SK-N-SH treated with all-trans-retinoic acid at 6 μM for 48 hours (cell line): ENCODE data around the gene EIF2D.

Experiments
- CSDC2 ChIP-seq: fragments of 250-450 bp; sonication (Bioruptor Pico); IDR thresholded peaks from 2 replicates; pipeline ENCODE4 v1.5.0; 2020; ENCODE audit warnings: mild to moderate bottlenecking, moderate library complexity
- OSR1 ChIP-seq: fragments of 250-450 bp; sonication (Bioruptor Pico); IDR thresholded peaks from 2 replicates; pipeline ENCODE4 v1.8.0; 2022; ENCODE audit warnings: moderate library complexity, mild to moderate bottlenecking, inconsistent platforms
- RARB ChIP-seq: fragments of 250-450 bp; sonication (Bioruptor Pico); IDR thresholded peaks from 2 replicates; pipeline ENCODE4 v1.8.0; 2021; ENCODE audit warnings: mild to moderate bottlenecking, moderate library complexity
- SNAI2 ChIP-seq: fragments of 250-450 bp; sonication (Bioruptor Pico); IDR thresholded peaks from 2 replicates; pipeline ENCODE4 v1.5.0; 2020; ENCODE audit warnings: mild to moderate bottlenecking, moderate library complexity
- ZC3H10 ChIP-seq: fragments of 250-450 bp; sonication (Bioruptor Pico); IDR thresholded peaks from 2 replicates; pipeline ENCODE4 v1.5.1; 2021; ENCODE audit warnings: mild to moderate bottlenecking, moderate library complexity
- ZFP3 ChIP-seq: fragments of 250-450 bp; sonication (Bioruptor Pico); IDR thresholded peaks from 2 replicates; pipeline ENCODE4 v1.5.0; 2020; ENCODE audit warnings: mild to moderate bottlenecking, moderate library complexity
- ZNF565 ChIP-seq: fragments of 450-650 bp; formaldehyde crosslinking; conservative IDR thresholded peaks from 2 replicates; pipeline ENCODE4 v1.5.0; 2020; ENCODE audit warnings: low read depth, mild to moderate bottlenecking, moderate library complexity
- ZNF8 ChIP-seq: fragments of 450-650 bp; formaldehyde crosslinking; IDR thresholded peaks from 2 replicates; pipeline ENCODE4 v1.5.0; 2020; ENCODE audit warnings: mild to moderate bottlenecking, moderate library complexity
- TF ChIP-seq, protein P1 (sequence below): fragments of 250-450 bp; sonication (Bioruptor Pico); IDR thresholded peaks from 2 replicates; pipeline ENCODE4 v1.5.1; 2020; ENCODE audit warnings: low read depth, mild to moderate bottlenecking, moderate library complexity
- TF ChIP-seq, protein P2 (sequence below): fragments of 250-450 bp; sonication (Bioruptor Pico); IDR thresholded peaks from 2 replicates; pipeline ENCODE4 v1.5.1; 2021; ENCODE audit warnings: mild to moderate bottlenecking, moderate library complexity

DNA sequence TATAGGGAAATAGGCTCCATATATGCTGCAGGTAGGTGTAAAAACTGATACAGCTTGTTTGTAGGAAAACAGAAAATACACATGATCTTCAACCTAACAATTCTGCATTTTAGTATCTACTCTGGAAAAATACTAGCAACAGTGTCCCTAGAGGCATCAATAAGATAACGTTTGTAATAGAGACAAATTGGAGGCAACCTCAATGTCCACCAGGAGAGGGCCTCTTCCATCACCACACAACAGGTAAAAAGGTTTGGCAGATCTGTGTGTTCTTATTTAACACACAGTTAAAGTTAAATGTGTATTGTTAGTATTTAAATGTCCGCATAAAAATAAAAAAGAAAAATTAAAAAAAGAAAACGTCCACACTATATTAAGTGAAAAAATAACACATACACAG lies 5.4 kb downstream of the EIF2D start:
- TF ChIP-seq ZNF565 (CRISPR knock-in tag): no peak
- no peak for TF ChIP-seq ZNF8 (CRISPR knock-in tag)
- TF ChIP-seq RARB (CRISPR knock-in tag): no peak
- TF ChIP-seq SNAI2: no peak
- TF ChIP-seq, protein P1, sequence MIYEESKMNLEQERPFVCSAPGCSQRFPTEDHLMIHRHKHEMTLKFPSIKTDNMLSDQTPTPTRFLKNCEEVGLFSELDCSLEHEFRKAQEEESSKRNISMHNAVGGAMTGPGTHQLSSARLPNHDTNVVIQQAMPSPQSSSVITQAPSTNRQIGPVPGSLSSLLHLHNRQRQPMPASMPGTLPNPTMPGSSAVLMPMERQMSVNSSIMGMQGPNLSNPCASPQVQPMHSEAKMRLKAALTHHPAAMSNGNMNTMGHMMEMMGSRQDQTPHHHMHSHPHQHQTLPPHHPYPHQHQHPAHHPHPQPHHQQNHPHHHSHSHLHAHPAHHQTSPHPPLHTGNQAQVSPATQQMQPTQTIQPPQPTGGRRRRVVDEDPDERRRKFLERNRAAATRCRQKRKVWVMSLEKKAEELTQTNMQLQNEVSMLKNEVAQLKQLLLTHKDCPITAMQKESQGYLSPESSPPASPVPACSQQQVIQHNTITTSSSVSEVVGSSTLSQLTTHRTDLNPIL (CRISPR knock-in tag): no peak
- no peak for TF ChIP-seq ZFP3
- TF ChIP-seq, protein P2, sequence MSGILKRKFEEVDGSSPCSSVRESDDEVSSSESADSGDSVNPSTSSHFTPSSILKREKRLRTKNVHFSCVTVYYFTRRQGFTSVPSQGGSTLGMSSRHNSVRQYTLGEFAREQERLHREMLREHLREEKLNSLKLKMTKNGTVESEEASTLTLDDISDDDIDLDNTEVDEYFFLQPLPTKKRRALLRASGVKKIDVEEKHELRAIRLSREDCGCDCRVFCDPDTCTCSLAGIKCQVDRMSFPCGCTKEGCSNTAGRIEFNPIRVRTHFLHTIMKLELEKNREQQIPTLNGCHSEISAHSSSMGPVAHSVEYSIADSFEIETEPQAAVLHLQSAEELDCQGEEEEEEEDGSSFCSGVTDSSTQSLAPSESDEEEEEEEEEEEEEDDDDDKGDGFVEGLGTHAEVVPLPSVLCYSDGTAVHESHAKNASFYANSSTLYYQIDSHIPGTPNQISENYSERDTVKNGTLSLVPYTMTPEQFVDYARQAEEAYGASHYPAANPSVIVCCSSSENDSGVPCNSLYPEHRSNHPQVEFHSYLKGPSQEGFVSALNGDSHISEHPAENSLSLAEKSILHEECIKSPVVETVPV (CRISPR knock-in tag): no peak
- no peak for TF ChIP-seq CSDC2 (CRISPR knock-in tag)
- no peak for TF ChIP-seq OSR1 (CRISPR knock-in tag)
- no peak for TF ChIP-seq ZC3H10 (CRISPR knock-in tag)
